Neuron (in vitro differentiated cells): ENCODE measurements around the gene KLHDC7B.
"Not testable (repeated sequence)": the region's sequence is repeated elsewhere in the genome, so short reads cannot be mapped to it uniquely, and the experiment has no call there.

ENCODE experiments used
- H2AFZ ChIP-seq: one replicate; pipeline ENCODE4 v1.6.1; 2013; ENCODE audit warnings: low read depth, mild to moderate bottlenecking, inconsistent platforms, low read length, moderate library complexity
- H3K27me3 ChIP-seq: one replicate; pipeline ENCODE4 v1.6.1; 2013; ENCODE audit warnings: low read length; ENCODE audit not compliant: insufficient read depth
- H3K36me3 ChIP-seq: one replicate; pipeline ENCODE4 v1.6.1; 2013; ENCODE audit warnings: low read length; ENCODE audit not compliant: insufficient read depth
- H3K4me1 ChIP-seq: one replicate; pipeline ENCODE4 v1.6.1; 2013; ENCODE audit warnings: low read length; ENCODE audit not compliant: insufficient read depth
- H3K4me3 ChIP-seq: 2 replicates; pipeline ENCODE4 v1.5.1; 2013; ENCODE audit warnings: mild to moderate bottlenecking, low read length, moderate library complexity
- H3K9me3 ChIP-seq: one replicate; pipeline ENCODE4 v1.6.1; 2013; ENCODE audit warnings: low read length

The KLHDC7B gene

DNA sequence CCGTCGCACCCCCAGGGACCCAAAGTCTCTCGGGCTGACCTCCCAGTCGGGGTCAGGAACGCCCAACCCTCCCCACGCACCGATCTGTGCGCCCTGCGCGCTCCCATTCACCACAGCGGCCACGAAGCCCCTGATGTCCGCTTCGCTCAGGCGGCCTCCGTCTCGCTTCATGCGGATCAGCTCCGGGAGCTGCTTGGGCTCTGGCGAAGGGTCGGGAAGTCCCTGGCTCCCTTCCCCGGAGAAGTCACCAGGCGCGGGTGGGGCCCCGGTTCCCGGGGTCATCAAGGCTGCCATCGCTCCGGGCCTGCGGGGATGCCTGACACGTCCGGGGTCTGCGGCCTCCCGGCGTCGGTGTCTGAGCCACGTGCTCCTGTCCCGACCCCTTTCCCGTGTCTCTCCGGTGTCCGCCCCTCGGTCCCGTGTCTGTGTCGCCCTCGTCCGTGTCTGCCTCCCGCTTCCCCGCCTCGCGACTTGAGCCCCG is 16.2 kb upstream of the KLHDC7B start:
- H3K27me3 ChIP-seq: peaks cover 7% of the 10 kb centered on the region
- no peaks in the 10 kb centered on the region for H3K36me3 ChIP-seq
- H2AFZ ChIP-seq: no peak overlapping the region
- no peak overlapping the region for H3K4me3 ChIP-seq
- peaks cover 23% of the 10 kb centered on the region for H3K4me1 ChIP-seq
- peaks cover 15% of the 10 kb centered on the region for H3K9me3 ChIP-seq

DNA sequence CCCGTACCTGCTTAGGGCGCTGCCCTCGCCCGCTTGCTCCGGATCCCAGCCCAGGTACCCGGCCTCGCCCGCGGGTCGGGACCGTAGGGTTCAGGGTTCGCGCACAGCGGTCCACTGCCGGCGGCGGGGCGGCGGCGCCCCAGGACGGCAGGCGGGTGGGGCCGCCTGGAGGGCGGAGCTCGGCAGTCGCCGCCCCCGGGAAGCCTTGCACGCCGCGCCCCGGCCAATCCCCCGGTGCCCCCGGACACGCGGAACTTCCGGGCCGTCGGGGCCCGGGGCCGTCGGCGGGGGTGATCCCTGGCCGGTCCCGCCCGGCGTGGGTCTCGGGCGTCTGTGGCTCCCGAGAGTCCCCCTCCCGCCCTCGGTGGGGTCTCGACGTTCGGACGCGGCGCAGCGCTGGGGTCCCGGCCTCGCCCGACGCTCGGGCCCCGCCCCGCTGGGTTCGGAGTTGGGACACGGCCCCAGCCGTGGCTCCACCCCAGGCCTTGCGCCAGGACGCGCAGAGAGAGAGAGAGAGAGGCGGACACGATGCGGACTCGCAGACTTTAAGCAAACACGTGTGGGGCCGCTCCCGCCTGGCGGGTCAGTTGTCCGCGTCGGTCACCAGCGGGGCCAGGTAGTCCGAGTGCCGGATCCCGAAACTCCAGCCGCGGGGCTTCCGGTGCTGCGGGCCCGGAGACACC is 15.7 kb upstream of the KLHDC7B start, which contains the start of gene TYMP:
Gene TYMP, minus strand, starts transcription at position 116 of the 683 bp plus-strand sequence. CDS start 303 bp downstream, outside the sequence.
- Histone ChIP-seq H3K4me3 (no peak within 1 kb of the TSS), H2AFZ (no peak within 1 kb of the TSS), H3K4me1 (peaks cover 17% of the 10 kb centered on the region), H3K9me3 (peaks cover 15% of the 10 kb centered on the region), H3K27me3 (peaks cover 7% of the 10 kb centered on the region), H3K36me3 (no peaks in the 10 kb centered on the region)

DNA sequence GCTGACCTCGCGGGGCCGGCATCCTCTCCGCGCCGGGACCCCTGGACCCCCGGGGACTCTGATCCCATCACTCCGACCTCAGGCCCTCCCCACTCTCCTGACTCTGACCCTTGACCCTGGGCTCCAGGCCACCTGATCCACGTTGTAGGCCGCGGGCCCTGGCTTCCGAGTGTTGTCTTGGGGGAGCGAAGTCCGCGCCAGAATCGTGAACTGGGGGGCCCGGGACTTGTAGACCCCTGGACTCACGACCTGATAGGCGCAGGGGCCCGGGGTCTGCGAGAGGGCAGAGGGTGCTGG is 15.2 kb upstream of the KLHDC7B start:
- Histone ChIP-seq H3K4me3 (no peak overlapping the region), H2AFZ (no peak overlapping the region), H3K36me3 (no peaks in the 10 kb centered on the region), H3K9me3 (peaks cover 15% of the 10 kb centered on the region), H3K4me1 (peaks cover 14% of the 10 kb centered on the region), H3K27me3 (peaks cover 7% of the 10 kb centered on the region)

DNA sequence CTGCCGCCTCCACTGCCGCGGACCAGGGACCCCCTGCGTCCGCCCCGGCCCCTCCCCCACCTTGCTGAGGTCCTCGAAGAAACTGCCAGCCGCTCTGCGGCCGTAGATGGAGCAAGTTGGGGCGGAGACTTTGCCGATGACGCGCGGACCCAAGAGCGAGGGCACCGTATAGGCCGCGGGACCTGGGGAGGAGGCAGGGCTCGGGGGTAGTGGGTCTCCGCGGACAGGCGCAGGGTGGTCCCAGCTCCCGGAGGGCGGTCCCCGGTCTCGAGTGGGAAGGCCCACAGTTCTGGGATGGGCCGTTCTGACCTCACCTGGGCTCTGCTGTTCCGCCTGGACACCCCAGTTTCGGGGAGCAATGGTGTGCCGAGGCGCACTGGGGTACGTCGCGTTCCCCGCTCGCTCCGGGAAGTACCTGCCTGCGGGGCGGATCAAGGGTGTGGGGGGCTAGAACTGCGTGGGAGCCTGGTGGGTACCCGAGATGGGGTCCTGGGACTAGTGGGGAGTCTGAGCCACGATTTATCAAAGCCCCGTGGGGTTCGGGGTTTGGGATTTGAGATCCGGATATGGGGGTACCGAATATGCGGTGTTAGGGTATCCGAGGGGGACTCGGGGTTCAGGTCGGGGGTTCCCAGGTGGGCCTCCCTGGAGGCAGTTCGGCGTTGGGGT is 14.7 kb upstream of the KLHDC7B start:
- H3K4me1 ChIP-seq: peaks cover 14% of the 10 kb centered on the region
- H3K9me3 ChIP-seq: peaks cover 15% of the 10 kb centered on the region
- H2AFZ ChIP-seq: no peak overlapping the region
- H3K36me3 ChIP-seq: no peaks in the 10 kb centered on the region
- H3K27me3 ChIP-seq: peaks cover 7% of the 10 kb centered on the region
- H3K4me3 ChIP-seq: no peak overlapping the region

DNA sequence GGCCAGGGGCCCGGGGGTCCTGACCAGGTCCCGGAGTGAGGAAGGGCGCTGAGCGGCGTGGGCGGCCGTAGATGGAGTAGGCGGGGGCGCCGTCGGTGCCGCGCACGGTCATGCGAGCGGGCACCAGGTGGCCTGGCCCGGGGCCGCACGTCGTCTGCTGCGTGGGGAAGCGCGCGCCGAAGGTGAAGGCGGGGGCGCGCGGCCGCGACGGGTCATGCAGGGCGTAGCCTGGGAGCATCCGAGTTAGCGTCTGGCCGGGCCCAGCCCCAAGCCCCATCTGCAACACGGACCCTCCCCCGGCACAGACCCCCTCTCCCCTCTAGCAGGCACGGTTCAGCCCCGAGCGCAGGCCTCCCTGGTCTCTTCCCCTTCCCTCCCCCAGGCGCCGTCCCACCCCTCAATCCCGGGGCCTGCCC is 14.1 kb upstream of the KLHDC7B start:
- Histone ChIP-seq H3K27me3 (peaks cover 7% of the 10 kb centered on the region), H3K4me1 (peaks cover 13% of the 10 kb centered on the region), H3K4me3 (peak overlapping the region; percentile 67), H2AFZ (peak overlapping the region; percentile 80), H3K36me3 (no peaks in the 10 kb centered on the region), H3K9me3 (peaks cover 15% of the 10 kb centered on the region)

DNA sequence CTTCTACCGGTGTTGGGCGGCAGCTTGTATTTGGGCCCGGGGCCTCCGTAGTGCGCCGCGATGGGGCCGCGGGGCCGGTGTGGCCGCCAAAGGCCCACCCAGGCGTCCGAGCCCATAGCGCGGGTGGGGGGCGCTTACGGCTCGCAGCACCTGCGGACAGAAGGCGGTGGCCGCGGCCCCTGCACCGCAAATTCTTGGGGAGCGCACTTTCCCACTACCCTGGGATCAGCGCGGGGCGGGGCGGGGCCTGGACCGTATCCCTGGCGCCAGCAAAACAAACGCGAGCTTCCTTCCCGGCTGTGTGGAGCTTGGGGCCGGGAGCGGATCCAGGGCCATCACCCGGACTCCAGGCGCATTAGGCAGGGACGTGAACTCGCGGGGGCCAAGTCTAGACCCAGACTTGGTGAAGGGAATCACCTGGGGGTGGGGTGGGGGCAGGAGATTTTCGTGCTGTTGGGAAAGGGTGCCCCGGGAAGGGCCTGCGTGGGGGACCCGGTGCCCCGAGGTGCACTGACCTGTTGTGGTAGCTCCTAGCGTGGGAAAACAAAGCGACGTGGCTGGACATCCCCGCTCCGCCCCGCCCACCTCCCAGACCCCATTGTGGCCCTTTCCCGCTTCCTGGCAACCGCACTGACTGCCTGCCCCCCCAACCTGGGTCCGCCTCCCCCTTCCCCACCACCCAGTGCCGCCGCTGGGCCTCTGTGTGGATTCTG is 13.6 kb upstream of the KLHDC7B start:
- Histone ChIP-seq H3K27me3 (peaks cover 7% of the 10 kb centered on the region), H3K36me3 (no peaks in the 10 kb centered on the region), H3K9me3 (peaks cover 15% of the 10 kb centered on the region), H3K4me3 (peak overlapping the region; percentile 67), H2AFZ (peak overlapping the region; percentile 80), H3K4me1 (peaks cover 9% of the 10 kb centered on the region)

DNA sequence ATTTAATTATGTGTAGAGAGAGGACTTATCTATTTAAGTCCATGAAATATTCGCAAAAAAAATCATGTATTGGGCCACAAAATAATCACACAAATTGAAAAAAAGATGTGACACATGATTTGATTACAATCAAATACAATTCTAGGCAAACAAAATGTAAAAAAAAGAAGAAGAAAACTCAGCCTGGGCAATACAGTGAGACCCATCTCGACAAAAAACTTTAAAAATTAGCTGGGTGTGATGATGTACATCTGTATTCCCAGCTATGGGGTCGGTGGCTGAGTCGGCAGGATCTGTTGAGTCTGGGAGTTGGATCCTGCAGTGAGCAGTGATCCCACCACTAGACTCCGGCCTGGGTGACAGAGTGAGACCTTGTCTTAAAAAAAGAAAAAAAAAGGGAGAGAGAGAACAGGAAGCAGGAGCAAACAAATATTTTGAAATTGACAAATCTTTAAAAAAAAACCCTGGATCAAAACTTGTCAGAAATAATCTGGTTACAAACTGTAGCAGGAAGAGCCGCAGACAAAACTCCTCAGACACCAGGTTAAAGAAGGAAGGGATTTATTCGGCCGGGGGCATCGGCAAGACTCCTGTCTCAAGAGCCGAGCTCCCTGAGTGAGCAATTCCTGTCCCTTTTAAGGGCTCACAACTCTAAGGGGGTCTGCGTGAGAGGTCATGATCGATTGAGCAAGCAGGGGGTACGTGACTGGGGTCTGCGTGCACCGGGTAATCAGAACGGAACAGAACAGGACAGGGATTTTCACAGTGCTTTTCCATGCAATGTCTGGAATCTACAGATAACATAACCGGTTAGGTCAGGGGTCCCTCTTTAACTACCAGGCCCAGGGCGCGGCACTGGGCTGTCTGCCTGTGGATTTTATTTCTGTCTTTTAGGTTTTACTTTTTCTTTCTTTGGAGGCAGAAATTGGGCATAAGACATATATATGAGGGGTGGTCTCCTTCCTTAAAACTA is 12.6 kb upstream of the KLHDC7B start:
- H3K4me1 ChIP-seq: peaks cover 9% of the 10 kb centered on the region
- H3K36me3 ChIP-seq: no peaks in the 10 kb centered on the region
- H3K9me3 ChIP-seq: peaks cover 15% of the 10 kb centered on the region
- peaks cover 7% of the 10 kb centered on the region for H3K27me3 ChIP-seq
- H3K4me3 ChIP-seq: peak overlapping the region; percentile 67
- H2AFZ ChIP-seq: peak overlapping the region; percentile 80

DNA sequence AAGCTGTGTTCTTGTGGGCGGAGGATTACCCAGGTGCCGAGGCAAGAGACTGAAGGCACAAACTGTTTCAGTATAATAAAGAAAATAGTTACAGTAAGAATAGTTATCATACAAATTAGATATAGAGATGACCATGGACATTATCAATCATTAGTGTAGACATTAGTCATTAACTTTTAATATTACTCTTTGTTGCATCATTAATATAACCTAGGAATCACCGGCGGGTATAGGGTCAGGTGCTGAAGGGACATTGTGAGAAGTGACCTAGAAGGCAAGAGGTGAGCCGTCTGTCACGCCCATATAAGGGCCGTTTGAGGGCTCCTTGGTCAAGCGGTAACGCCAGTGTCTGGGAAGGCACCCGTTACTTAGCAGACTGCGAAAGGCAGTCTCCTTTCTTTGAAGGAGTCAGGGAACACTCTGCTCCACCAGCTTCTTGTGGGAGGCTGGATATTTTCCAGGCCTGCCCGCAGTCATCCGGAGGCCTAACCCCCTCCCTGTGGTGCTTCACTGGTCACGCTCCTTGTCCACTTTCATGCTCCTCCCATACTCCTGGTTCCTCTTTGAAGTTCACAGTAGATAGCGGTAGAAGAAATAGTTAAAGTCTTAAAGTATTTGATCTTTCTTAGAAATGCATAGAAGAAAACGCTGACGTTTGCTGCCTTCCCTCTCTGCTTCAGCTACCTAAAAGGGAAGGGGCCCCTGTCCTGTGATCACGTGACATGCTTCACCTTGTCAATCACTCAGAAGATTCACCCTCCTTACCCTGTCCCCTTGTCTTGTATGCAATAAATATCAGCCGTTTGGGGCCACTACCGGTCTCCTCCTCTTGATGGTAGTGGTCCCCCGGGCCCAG is 11.6 kb upstream of the KLHDC7B start:
- H3K27me3 ChIP-seq, H3K4me1 ChIP-seq, H3K4me3 ChIP-seq: not testable (repeated sequence)

DNA sequence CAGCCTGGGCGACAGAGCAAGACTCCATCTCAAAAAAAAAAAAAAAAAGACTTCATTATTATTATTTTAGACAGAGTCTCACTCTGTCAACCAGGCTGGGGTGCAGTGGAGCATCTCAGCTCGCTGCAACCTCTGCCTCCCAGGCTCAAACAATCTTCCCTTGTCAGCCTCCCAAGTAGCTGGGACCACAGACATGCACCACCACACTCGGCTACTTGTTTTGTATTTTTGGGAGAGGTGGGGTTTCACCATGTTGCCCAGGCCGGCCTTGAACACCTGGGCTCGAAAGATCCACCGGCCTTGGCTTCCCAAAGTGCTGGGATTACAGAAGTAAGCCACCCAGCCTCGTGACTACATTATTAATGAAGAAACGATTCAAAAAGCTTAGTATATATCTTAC is 10.6 kb upstream of the KLHDC7B start:
- H3K27me3 ChIP-seq: peaks cover 7% of the 10 kb centered on the region
- H3K36me3 ChIP-seq: no peaks in the 10 kb centered on the region
- peaks cover 9% of the 10 kb centered on the region for H3K4me1 ChIP-seq
- H3K9me3 ChIP-seq: peaks cover 7% of the 10 kb centered on the region
- H3K4me3 ChIP-seq: no peak overlapping the region
- no peak overlapping the region for H2AFZ ChIP-seq

More for the DNA sequence above, 11.6 kb upstream of the KLHDC7B start:
- not testable (repeated sequence) for H3K36me3 ChIP-seq, H2AFZ ChIP-seq
- H3K9me3 ChIP-seq: peaks cover 14% of the 10 kb centered on the region

DNA sequence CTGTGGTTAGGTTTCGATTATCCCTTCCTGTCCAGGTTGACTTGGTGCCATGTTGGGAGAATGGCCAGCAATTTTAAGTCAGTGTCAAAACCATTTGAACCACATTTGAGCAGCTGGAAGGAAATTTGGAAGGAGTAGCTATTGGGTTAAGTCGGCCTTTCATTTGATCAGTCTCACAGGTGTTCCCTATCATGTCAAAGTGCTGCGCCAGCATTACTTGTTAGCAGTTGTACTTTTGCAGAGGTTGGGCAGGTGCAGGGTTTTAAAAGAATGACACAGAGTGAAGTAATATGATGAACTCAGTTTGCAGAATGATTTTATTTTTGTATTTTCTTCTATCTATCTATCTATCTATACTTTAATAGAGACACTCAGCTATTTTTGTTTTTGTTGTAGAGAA is 9.5 kb upstream of the KLHDC7B start:
- H3K36me3 ChIP-seq: no peaks in the 10 kb centered on the region
- H3K27me3 ChIP-seq: peaks cover 3% of the 10 kb centered on the region
- H3K4me3 ChIP-seq: no peak overlapping the region
- H3K4me1 ChIP-seq: peaks cover 9% of the 10 kb centered on the region
- H3K9me3 ChIP-seq: no peaks in the 10 kb centered on the region
- no peak overlapping the region for H2AFZ ChIP-seq

DNA sequence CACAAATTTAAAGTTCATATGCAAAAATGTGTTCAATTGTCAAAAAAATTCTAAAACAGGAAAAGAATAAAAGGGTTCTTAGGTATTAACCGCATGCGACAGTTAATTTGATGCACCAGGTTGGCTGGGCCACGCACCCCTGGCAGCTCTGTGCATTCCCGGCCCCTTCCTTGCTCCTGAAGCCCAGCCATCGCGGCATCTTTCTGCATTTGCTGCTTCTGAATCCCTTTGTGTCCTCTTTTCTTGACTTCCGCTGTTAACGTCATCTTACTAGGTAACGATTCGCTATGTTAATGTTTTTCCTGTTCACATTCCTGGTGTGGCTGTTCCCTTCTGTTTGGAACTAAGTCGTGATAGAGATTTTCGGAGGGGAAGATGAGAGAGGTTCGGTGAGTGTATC is 7.9 kb upstream of the KLHDC7B start:
- Histone ChIP-seq H3K4me3 (no peak overlapping the region), H3K9me3 (no peaks in the 10 kb centered on the region), H3K4me1 (peaks cover 2% of the 10 kb centered on the region), H2AFZ (no peak overlapping the region), H3K27me3 (no peaks in the 10 kb centered on the region), H3K36me3 (no peaks in the 10 kb centered on the region)

DNA sequence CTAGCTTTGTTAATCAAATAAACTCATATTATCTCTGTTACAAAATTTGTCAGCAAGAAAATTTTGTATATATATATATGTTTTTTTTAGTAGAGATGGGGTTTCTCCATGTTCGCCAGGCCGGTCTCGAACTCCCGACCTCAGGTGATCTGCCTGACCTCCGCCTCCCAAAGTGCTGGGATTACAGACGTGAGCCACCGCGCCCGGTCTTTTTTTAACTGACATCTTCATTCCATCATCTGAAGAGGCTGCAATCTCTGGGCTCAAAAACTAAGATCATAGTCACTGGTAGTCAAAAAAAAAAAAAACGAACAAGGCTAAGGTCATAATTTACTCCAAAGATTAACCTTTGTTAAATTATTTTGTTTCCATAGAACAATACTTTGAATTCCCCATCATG is 5.3 kb upstream of the KLHDC7B start:
- H3K9me3 ChIP-seq: no peaks in the 10 kb centered on the region
- H3K4me1 ChIP-seq: no peaks in the 10 kb centered on the region

More for the DNA sequence above, 5.3 kb upstream of the KLHDC7B start:
- no peaks in the 10 kb centered on the region for H3K36me3 ChIP-seq
- H3K4me3 ChIP-seq: no peak overlapping the region
- H2AFZ ChIP-seq: no peak overlapping the region
- peaks cover 5% of the 10 kb centered on the region for H3K27me3 ChIP-seq
